K562 (cell line): ENCODE results near the gene C6orf89. TPM values are rescaled to one million over a fixed set of nuclear protein-coding genes. Genes with fewer than 3 reads are reported as not detected.

Source experiments
- BCOR ChIP-seq: fragments of 450-650 bp; IDR thresholded peaks from 2 replicates; pipeline ENCODE4 v1.6.1; 2016
- ESRRA ChIP-seq: fragments of 450-650 bp; IDR thresholded peaks from 2 replicates; pipeline ENCODE4 v1.6.1; 2014; ENCODE audit warnings: low read depth, mild to moderate bottlenecking, moderate library complexity, borderline replicate concordance
- HDAC1 ChIP-seq, 2 experiments: fragments of 450-650 bp; IDR thresholded peaks; 2 replicates each; pipeline ENCODE4 v1.6.1; 2016 to 2017; ENCODE audit warnings: inconsistent platforms in 1 of 2, mild to moderate bottlenecking in 1 of 2, moderate library complexity in 1 of 2
- HDAC2 ChIP-seq: fragments of 450-650 bp; IDR thresholded peaks from 2 replicates; pipeline ENCODE4 v1.6.1; 2016; ENCODE audit warnings: mild to moderate bottlenecking
- HDGF ChIP-seq: fragments of 450-650 bp; IDR thresholded peaks from 2 replicates; pipeline ENCODE4 v1.6.1; 2016
- HEY1 ChIP-seq: fragments of 250-450 bp; sonication (Bioruptor Pico); IDR thresholded peaks from 2 replicates; pipeline ENCODE4 v1.5.0; 2020; ENCODE audit warnings: mild to moderate bottlenecking, moderate library complexity, borderline replicate concordance
- HMGN3 ChIP-seq: IDR thresholded peaks from 2 replicates; pipeline ENCODE4 v1.6.1; 2011; ENCODE audit warnings: borderline replicate concordance, low read depth, mild to moderate bottlenecking, mixed read lengths, low read length; ENCODE audit not compliant: insufficient read length; ENCODE audit errors: extremely low read depth
- HNRNPUL1 ChIP-seq: fragments of 200-400 bp; formaldehyde crosslinking; IDR thresholded peaks from 2 replicates; pipeline ENCODE4 v1.6.1; 2017; ENCODE audit warnings: low read length
- KAT2B ChIP-seq: IDR thresholded peaks from one replicate; pipeline ENCODE4 v1.6.1; 2012; ENCODE audit warnings: low read depth, mild to moderate bottlenecking, control low read depth, inconsistent platforms, low read length, moderate library complexity
- KHSRP ChIP-seq: fragments of 450-650 bp; IDR thresholded peaks from 2 replicates; pipeline ENCODE4 v1.6.1; 2017
- MCM7 ChIP-seq, 2 experiments: fragments of 450-650 bp; IDR thresholded peaks; 2 replicates each; pipeline ENCODE4 v1.6.1; 2016 to 2018
- RBM25 ChIP-seq: fragments of 200-400 bp; formaldehyde crosslinking; IDR thresholded peaks from 2 replicates; pipeline ENCODE4 v1.6.1; 2018; ENCODE audit warnings: low read length, low read depth, moderate library complexity; ENCODE audit not compliant: severe bottlenecking
- SMARCA5 ChIP-seq: fragments of 450-650 bp; IDR thresholded peaks from 2 replicates; pipeline ENCODE4 v1.6.1; 2016
- SMC3 ChIP-seq: conservative IDR thresholded peaks from 2 replicates; pipeline ENCODE4 v1.6.1; 2011; ENCODE audit warnings: low read depth, low read length, improper control_type of control experiment; ENCODE audit not compliant: insufficient read depth
- SP2 ChIP-seq: IDR thresholded peaks from 2 replicates; pipeline ENCODE4 v1.6.1; 2011; ENCODE audit warnings: mild to moderate bottlenecking, low read depth, low read length, moderate library complexity; ENCODE audit not compliant: poor library complexity, severe bottlenecking; ENCODE audit errors: extremely low read depth
- ZBTB8A ChIP-seq: fragments of 450-650 bp; IDR thresholded peaks from 2 replicates; pipeline ENCODE4 v1.6.1; 2018; ENCODE audit warnings: mild to moderate bottlenecking, moderate library complexity; ENCODE audit not compliant: partially characterized antibody
- ZNF124 ChIP-seq: sonication (generic); formaldehyde crosslinking; IDR thresholded peaks from 2 replicates; pipeline ENCODE4 v1.8.1; 2022; ENCODE audit warnings: missing genetic modification reagents
- ZNF347 ChIP-seq: fragments of 450-650 bp; formaldehyde crosslinking; IDR thresholded peaks from 2 replicates; pipeline ENCODE4 v1.4.0; 2020; ENCODE audit warnings: low read depth, mild to moderate bottlenecking, moderate library complexity
- polyA plus RNA-seq, 8 experiments: library from polyadenylated mRNA; depleted of rRNA in 4 of 8; stranded (reverse) in 5 of 8; unstranded in 3 of 8; fragments of >200 nt; fragmentation: Nextera tagmentation in 2 of 8; fragmentation: Illumina TruSeq in 1 of 8; extraction: Ambion mirVana in 2 of 8; extraction: Trizol in 1 of 8; gene quantifications; 2 replicates each; pipeline versions ENCODE4 v1.2.1 to v1.2.3, GENCODE V29; 2011 to 2014; ENCODE audit warnings: inconsistent platforms in 1 of 8, missing spikeins in 1 of 8
- total RNA-seq, 7 experiments: library from RNA; depleted of rRNA in 6 of 7; stranded (reverse); fragments of >200 nt in 6 of 7; fragmentation: Illumina TruSeq in 2 of 7; extraction: Trizol in 2 of 7; gene quantifications; 2 replicates each; pipeline versions ENCODE4 v1.2.1 to v1.2.3, GENCODE V29; 2011 to 2021; ENCODE audit warnings: low replicate concordance in 1 of 7
- TF ChIP-seq, protein P1 (sequence below): fragments of 450-650 bp; conservative IDR thresholded peaks from 2 replicates; pipeline ENCODE4 v1.6.1; 2016; ENCODE audit warnings: missing genetic modification characterization, low read depth, mild to moderate bottlenecking, missing compliant biosample characterization, moderate library complexity
- TF ChIP-seq, protein P2 (sequence below): fragments of 250-450 bp; sonication (Bioruptor Pico); IDR thresholded peaks from 2 replicates; pipeline ENCODE4 v1.8.0; 2022; ENCODE audit warnings: inconsistent platforms, mild to moderate bottlenecking, moderate library complexity, borderline replicate concordance

The C6orf89 gene
- total and polyA plus RNA-seq, 9 of the 15 experiments (the other 6 are each of a cell fraction or from before 2014, with no cell fraction given): 35.2 to 111 (median 58.5) TPM

DNA sequence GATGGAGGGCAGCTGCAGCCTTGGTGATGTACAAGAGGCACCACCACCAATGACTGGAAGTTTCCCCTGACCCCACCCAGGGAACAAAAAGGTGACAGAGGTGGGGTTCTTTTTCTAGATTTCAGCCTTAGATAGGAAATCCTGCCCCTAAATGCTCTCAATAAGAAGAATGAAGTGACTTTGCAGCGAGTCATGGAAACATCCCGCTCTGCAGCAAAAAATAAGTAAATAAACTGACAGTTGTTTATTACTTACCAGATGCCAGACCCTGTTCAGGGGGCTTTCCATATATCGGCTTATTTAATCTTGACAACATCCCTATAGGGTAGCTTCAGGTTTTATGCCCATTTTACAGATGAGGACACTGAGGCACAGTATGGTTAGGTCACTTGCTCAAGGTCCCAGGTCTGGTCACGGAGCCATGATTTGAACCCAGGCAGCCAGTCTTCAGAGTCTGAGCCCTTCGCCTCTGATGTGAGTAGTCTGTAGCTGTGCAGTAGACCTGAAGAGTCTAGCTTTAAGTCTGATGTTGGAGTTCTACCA, 19.2 kb downstream of the C6orf89 start (continued):
- peak; percentile 85 for TF ChIP-seq ESRRA
- TF ChIP-seq BCOR: peak; percentile 70
- TF ChIP-seq ZNF124 (CRISPR knock-in tag): no peak
- no peak for TF ChIP-seq HDGF
- TF ChIP-seq SP2: no peak
- TF ChIP-seq SMARCA5: 0 out of 2 replicates have a peak, but pooled peaks have one; percentile 38
- no peak for TF ChIP-seq HNRNPUL1
- TF ChIP-seq KAT2B: no peak
- TF ChIP-seq HDAC1 (IDR thresholded peaks at IDR 0.05): no peak
- TF ChIP-seq MCM7 (IDR thresholded peaks at IDR 0.05): no peak
- 0 out of 2 replicates have a peak, but pooled peaks have one; percentile 26 for TF ChIP-seq HDAC2
- TF ChIP-seq HMGN3: no peak
- TF ChIP-seq KHSRP: no peak
- TF ChIP-seq, protein P1, sequence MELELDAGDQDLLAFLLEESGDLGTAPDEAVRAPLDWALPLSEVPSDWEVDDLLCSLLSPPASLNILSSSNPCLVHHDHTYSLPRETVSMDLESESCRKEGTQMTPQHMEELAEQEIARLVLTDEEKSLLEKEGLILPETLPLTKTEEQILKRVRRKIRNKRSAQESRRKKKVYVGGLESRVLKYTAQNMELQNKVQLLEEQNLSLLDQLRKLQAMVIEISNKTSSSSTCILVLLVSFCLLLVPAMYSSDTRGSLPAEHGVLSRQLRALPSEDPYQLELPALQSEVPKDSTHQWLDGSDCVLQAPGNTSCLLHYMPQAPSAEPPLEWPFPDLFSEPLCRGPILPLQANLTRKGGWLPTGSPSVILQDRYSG: no peak
- TF ChIP-seq, protein P2, sequence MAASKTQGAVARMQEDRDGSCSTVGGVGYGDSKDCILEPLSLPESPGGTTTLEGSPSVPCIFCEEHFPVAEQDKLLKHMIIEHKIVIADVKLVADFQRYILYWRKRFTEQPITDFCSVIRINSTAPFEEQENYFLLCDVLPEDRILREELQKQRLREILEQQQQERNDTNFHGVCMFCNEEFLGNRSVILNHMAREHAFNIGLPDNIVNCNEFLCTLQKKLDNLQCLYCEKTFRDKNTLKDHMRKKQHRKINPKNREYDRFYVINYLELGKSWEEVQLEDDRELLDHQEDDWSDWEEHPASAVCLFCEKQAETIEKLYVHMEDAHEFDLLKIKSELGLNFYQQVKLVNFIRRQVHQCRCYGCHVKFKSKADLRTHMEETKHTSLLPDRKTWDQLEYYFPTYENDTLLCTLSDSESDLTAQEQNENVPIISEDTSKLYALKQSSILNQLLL: no peak
- TF ChIP-seq ZBTB8A: no peak
- no peak for TF ChIP-seq ZNF347 (CRISPR knock-in tag)
- no peak for TF ChIP-seq SMC3
- peak; percentile 96 for TF ChIP-seq RBM25
- TF ChIP-seq HEY1 (CRISPR knock-in tag): no peak
